Stimulated activated naive B cell treated with anti-CD40 and anti-IgM and Interleukin-4, amounts not matched to agents 10 μg/mL and 1 μg/mL and 100 μg/mL, for 72 hours (primary cell): ENCODE results near the gene PDXK.
"Not testable (repeated sequence)": the region's sequence is repeated elsewhere in the genome, so short reads cannot be mapped to it uniquely, and the experiment has no call there.

Source experiments
- ATAC-seq, 2 donors: fragments of 150-1000 bp; cut with Tn5 transposase; replicated peaks; 2 replicates each; pipeline ENCODE4 v1.10.0; 2021; ENCODE audit warnings: moderate library complexity in 1 of 2
- DNase-seq: peaks from one replicate; pipeline ENCODE4 v3.0.0; 2021
- H3K27ac Mint-ChIP-seq: one replicate; pipeline ENCODE4 v1.8.0; 2022; ENCODE audit warnings: mild to moderate bottlenecking, mixed read lengths
- H3K27me3 Mint-ChIP-seq, 2 donors: one replicate each; pipeline ENCODE4 v1.8.0; 2022; ENCODE audit warnings: mixed read lengths in 2 of 2
- H3K36me3 Mint-ChIP-seq, 2 donors: one replicate each; pipeline ENCODE4 v1.8.0; 2022; ENCODE audit warnings: mixed read lengths in 2 of 2, mild to moderate bottlenecking in 1 of 2
- H3K4me1 Mint-ChIP-seq, 2 donors: one replicate each; pipeline ENCODE4 v1.8.0; 2022; ENCODE audit warnings: mixed read lengths in 2 of 2, mild to moderate bottlenecking in 1 of 2
- H3K4me3 Mint-ChIP-seq, 2 donors: one replicate each; pipeline ENCODE4 v1.8.0; 2022; ENCODE audit warnings: mild to moderate bottlenecking in 2 of 2, mixed read lengths in 2 of 2, moderate library complexity in 1 of 2
- H3K9me3 Mint-ChIP-seq, 2 donors: one replicate each; pipeline ENCODE4 v1.8.0; 2022; ENCODE audit warnings: mixed read lengths in 2 of 2, mild to moderate bottlenecking in 1 of 2

The PDXK gene

GRCh38 chr21:43708745-43709381, 10.1 kb upstream of the PDXK start:
- DNase-seq: no peak
- H3K4me1 Mint-ChIP-seq: peaks cover under 1 to 1% of the 10 kb centered on the region in 2 donors
- peaks cover 20 to 25% of the 10 kb centered on the region in 2 donors for H3K27me3 Mint-ChIP-seq

GRCh38 chr21:43712268-43712942, 6.5 kb upstream of the PDXK start:
- H3K4me1 Mint-ChIP-seq: peaks cover 22 to 25% of the 10 kb centered on the region in 2 donors
- H3K9me3 Mint-ChIP-seq: peaks cover 0 to 2% of the 10 kb centered on the region in 2 donors
- peaks cover 20 to 25% of the 10 kb centered on the region in 2 donors for H3K27me3 Mint-ChIP-seq
- DNase-seq (no peak), ATAC-seq (no peak)
- no peak overlapping the region for H3K27ac Mint-ChIP-seq
- H3K4me3 Mint-ChIP-seq: no peak overlapping the region
- H3K36me3 Mint-ChIP-seq: no peaks in the 10 kb centered on the region

More at GRCh38 chr21:43708745-43709381, 10.1 kb upstream of the PDXK start:
- Mint-ChIP-seq H3K9me3 (peaks cover 0 to 2% of the 10 kb centered on the region in 2 donors), H3K4me3 (no peak overlapping the region), H3K36me3 (no peaks in the 10 kb centered on the region), H3K27ac (no peak overlapping the region)
- ATAC-seq: no peak

GRCh38 chr21:43713123-43713522, 5.8 kb upstream of the PDXK start:
- H3K36me3 Mint-ChIP-seq, H3K27ac Mint-ChIP-seq, ATAC-seq, H3K4me3 Mint-ChIP-seq, H3K9me3 Mint-ChIP-seq, DNase-seq: not testable (repeated sequence)
- H3K27me3 Mint-ChIP-seq: peaks cover 20 to 25% of the 10 kb centered on the region in 2 donors
- H3K4me1 Mint-ChIP-seq: peaks cover 28 to 29% of the 10 kb centered on the region in 2 donors

- Mint-ChIP-seq H3K4me3 (peak overlapping the region; percentile 75 to 78), H3K27me3 (peaks cover 10 to 13% of the 10 kb centered on the region in 2 donors), H3K9me3 (no peaks in the 10 kb centered on the region), H3K4me1 (peaks cover 43 to 53% of the 10 kb centered on the region in 2 donors), H3K36me3 (peaks cover 8 to 15% of the 10 kb centered on the region in 2 donors), H3K27ac (peak overlapping the region; percentile 97)
- DNase-seq: peak; percentile 73
- peak; percentile 68 to 70 for ATAC-seq
Observed at GRCh38 chr21:43716376-43717165, 2.4 kb upstream of the PDXK start.

- Mint-ChIP-seq H3K4me3 (peak overlapping the region; percentile 75 to 78), H3K9me3 (no peaks in the 10 kb centered on the region), H3K27me3 (peaks cover 4 to 5% of the 10 kb centered on the region in 2 donors), H3K4me1 (peaks cover 49 to 61% of the 10 kb centered on the region in 2 donors), H3K27ac (peak overlapping the region; percentile 97), H3K36me3 (peaks cover 8 to 21% of the 10 kb centered on the region in 2 donors)
- ATAC-seq (peak; percentile 38 to 40), DNase-seq (no peak)
Observed at GRCh38 chr21:43717166-43717853, 1.6 kb upstream of the PDXK start.

- Mint-ChIP-seq H3K27me3 (no peaks in the 10 kb centered on the region), H3K36me3 (peaks cover 8 to 26% of the 10 kb centered on the region in 2 donors), H3K4me3 (peak overlapping the region; percentile 91), H3K9me3 (no peaks in the 10 kb centered on the region), H3K4me1 (peaks cover 52 to 70% of the 10 kb centered on the region in 2 donors), H3K27ac (peak overlapping the region; percentile 93)
- no peak for DNase-seq
- ATAC-seq: no peak
Observed at GRCh38 chr21:43717967-43718871, 710 bp upstream of the PDXK start.

- Mint-ChIP-seq H3K4me1 (peaks cover 59 to 86% of the 10 kb centered on the region in 2 donors), H3K27ac (peak overlapping the region; percentile 75), H3K27me3 (no peaks in the 10 kb centered on the region), H3K36me3 (peaks cover 11 to 31% of the 10 kb centered on the region in 2 donors), H3K4me3 (peak overlapping the region; percentile 91), H3K9me3 (no peaks in the 10 kb centered on the region)
- DNase-seq (no peak), ATAC-seq (peak; percentile 3 to 4)
Observed at GRCh38 chr21:43719748-43720538, 1.0 kb downstream of the PDXK start.

GRCh38 chr21:43720539-43721166, 1.7 kb downstream of the PDXK start:
- Mint-ChIP-seq H3K36me3 (peaks cover 11 to 31% of the 10 kb centered on the region in 2 donors), H3K9me3 (no peaks in the 10 kb centered on the region), H3K27me3 (no peaks in the 10 kb centered on the region), H3K4me1 (peaks cover 60 to 88% of the 10 kb centered on the region in 2 donors), H3K27ac (peak overlapping the region; percentile 85), H3K4me3 (peak overlapping the region; percentile 91)
- no peak for ATAC-seq
- no peak for DNase-seq

- H3K27ac Mint-ChIP-seq: peak overlapping the region; percentile 85
- DNase-seq (no peak), ATAC-seq (no peak)
- no peaks in the 10 kb centered on the region for H3K9me3 Mint-ChIP-seq
- H3K4me1 Mint-ChIP-seq: peaks cover 59 to 87% of the 10 kb centered on the region in 2 donors
- peak overlapping the region; percentile 91 for H3K4me3 Mint-ChIP-seq
- H3K36me3 Mint-ChIP-seq: peaks cover 14 to 35% of the 10 kb centered on the region in 2 donors
- no peaks in the 10 kb centered on the region for H3K27me3 Mint-ChIP-seq
Observed at GRCh38 chr21:43721206-43721605, 2.3 kb downstream of the PDXK start.

GRCh38 chr21:43721939-43722338, 3.0 kb downstream of the PDXK start:
- peaks cover 56 to 87% of the 10 kb centered on the region in 2 donors for H3K4me1 Mint-ChIP-seq
- H3K4me3 Mint-ChIP-seq: peak overlapping the region in 1 of 2 donors; percentile 29
- no peaks in the 10 kb centered on the region for H3K27me3 Mint-ChIP-seq
- DNase-seq (no peak), ATAC-seq (no peak)
- peaks cover 0 to 3% of the 10 kb centered on the region in 2 donors for H3K9me3 Mint-ChIP-seq
- peak overlapping the region; percentile 57 for H3K27ac Mint-ChIP-seq
- H3K36me3 Mint-ChIP-seq: peaks cover 15 to 40% of the 10 kb centered on the region in 2 donors

GRCh38 chr21:43723648-43724047, 4.7 kb downstream of the PDXK start:
- no peak overlapping the region for H3K27ac Mint-ChIP-seq
- no peak for ATAC-seq
- H3K4me3 Mint-ChIP-seq: no peak overlapping the region
- H3K9me3 Mint-ChIP-seq: peaks cover 0 to 3% of the 10 kb centered on the region in 2 donors
- DNase-seq: no peak
- H3K36me3 Mint-ChIP-seq: peaks cover 17 to 46% of the 10 kb centered on the region in 2 donors
- no peaks in the 10 kb centered on the region for H3K27me3 Mint-ChIP-seq
- peaks cover 64 to 89% of the 10 kb centered on the region in 2 donors for H3K4me1 Mint-ChIP-seq
